HG03378 (cell line): ENCODE data around the gene TULP4.

Experiments used
- ATAC-seq: cut with Tn5 transposase; IDR thresholded peaks from one replicate; pipeline ENCODE4 v1.9.1; 2021; ENCODE audit warnings: mild to moderate bottlenecking, moderate library complexity; ENCODE audit not compliant: unreplicated experiment

Gene TULP4

GRCh38 chr6:158312165-158312564, at the start of gene TULP4:
Gene TULP4 (plus strand): TSS chr6:158312465. CDS start chr6:158314017, 1,552 bp downstream.
- no peak for ATAC-seq

GRCh38 chr6:158262755-158263154, 49.5 kb upstream of the TULP4 start:
- no peak for ATAC-seq

- ATAC-seq, result no peak
Measured at GRCh38 chr6:158264180-158264579, 48.1 kb upstream of the TULP4 start.

- ATAC-seq, result no peak
Measured at GRCh38 chr6:158266131-158266530, 46.1 kb upstream of the TULP4 start.

GRCh38 chr6:158268361-158269147, 43.7 kb upstream of the TULP4 start:
- no peak for ATAC-seq

GRCh38 chr6:158269657-158270056, 42.6 kb upstream of the TULP4 start:
- no peak for ATAC-seq

- no peak for ATAC-seq
Measured at GRCh38 chr6:158270389-158271127, 41.7 kb upstream of the TULP4 start.

- ATAC-seq, result no peak
Measured at GRCh38 chr6:158272324-158272723, 39.9 kb upstream of the TULP4 start.

- ATAC-seq, result no peak
Measured at GRCh38 chr6:158278004-158278403, 34.3 kb upstream of the TULP4 start.

GRCh38 chr6:158279615-158280014, 32.6 kb upstream of the TULP4 start:
- ATAC-seq, result no peak

- ATAC-seq, result no peak
Measured at GRCh38 chr6:158283304-158283980, 28.8 kb upstream of the TULP4 start.

- ATAC-seq, result no peak
Measured at GRCh38 chr6:158284007-158284875, 28.0 kb upstream of the TULP4 start.

- ATAC-seq, result no peak
Measured at GRCh38 chr6:158284876-158285655, 27.2 kb upstream of the TULP4 start.

- ATAC-seq, result no peak
Measured at GRCh38 chr6:158285656-158286021, 26.6 kb upstream of the TULP4 start.

- no peak for ATAC-seq
Measured at GRCh38 chr6:158286413-158286812, 25.9 kb upstream of the TULP4 start.

GRCh38 chr6:158287047-158287446, 25.2 kb upstream of the TULP4 start:
- no peak for ATAC-seq

- peak; percentile 53 for ATAC-seq
Measured at GRCh38 chr6:158290040-158290439, 22.2 kb upstream of the TULP4 start.

GRCh38 chr6:158290659-158291058, 21.6 kb upstream of the TULP4 start:
- ATAC-seq, result peak; percentile 84

- no peak for ATAC-seq
Measured at GRCh38 chr6:158292016-158292415, 20.2 kb upstream of the TULP4 start.

GRCh38 chr6:158293122-158293521, 19.1 kb upstream of the TULP4 start:
- ATAC-seq, result peak; percentile 50
